Body of pancreas (tissue), 4 donors: ENCODE results near the gene PTTG1.

Experiments used
- POLR2A ChIP-seq, 3 donors: fragments of 450-650 bp; IDR thresholded peaks; one replicate each; pipeline ENCODE4 v1.6.1; 2016; ENCODE audit warnings: antibody characterized with exemption in 3 of 3, mild to moderate bottlenecking in 2 of 3
- TF ChIP-seq, protein P1 (sequence below), 7 experiments: fragments of 450-650 bp in 4 of 7; fragments of 200-600 bp in 3 of 7; sonication (generic) in 3 of 7; IDR thresholded peaks; one replicate each; pipeline ENCODE4 v1.5.1; 2016 to 2019; ENCODE audit warnings: antibody characterized with exemption in 7 of 7

DNA sequence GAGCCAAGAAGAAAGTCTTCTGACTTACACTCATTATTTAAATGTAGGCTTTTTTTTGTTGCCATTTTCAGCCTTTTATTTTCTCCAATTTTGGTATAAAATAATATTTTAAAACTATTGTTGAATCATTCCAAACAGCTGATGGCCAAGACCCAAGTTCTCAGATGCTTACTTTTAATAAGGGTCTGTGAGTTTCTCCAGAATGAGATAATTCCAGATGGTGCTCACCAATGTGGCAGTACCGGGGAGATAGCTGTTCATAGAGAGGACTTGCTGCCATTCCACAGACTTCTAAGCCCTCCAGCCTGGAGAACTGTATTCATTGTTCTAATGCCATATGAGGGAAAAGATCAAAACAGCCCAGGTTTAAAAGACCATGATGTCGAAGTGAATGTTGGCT is 46.0 kb upstream of the PTTG1 start:
- TF ChIP-seq, protein P1, sequence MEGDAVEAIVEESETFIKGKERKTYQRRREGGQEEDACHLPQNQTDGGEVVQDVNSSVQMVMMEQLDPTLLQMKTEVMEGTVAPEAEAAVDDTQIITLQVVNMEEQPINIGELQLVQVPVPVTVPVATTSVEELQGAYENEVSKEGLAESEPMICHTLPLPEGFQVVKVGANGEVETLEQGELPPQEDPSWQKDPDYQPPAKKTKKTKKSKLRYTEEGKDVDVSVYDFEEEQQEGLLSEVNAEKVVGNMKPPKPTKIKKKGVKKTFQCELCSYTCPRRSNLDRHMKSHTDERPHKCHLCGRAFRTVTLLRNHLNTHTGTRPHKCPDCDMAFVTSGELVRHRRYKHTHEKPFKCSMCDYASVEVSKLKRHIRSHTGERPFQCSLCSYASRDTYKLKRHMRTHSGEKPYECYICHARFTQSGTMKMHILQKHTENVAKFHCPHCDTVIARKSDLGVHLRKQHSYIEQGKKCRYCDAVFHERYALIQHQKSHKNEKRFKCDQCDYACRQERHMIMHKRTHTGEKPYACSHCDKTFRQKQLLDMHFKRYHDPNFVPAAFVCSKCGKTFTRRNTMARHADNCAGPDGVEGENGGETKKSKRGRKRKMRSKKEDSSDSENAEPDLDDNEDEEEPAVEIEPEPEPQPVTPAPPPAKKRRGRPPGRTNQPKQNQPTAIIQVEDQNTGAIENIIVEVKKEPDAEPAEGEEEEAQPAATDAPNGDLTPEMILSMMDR (IDR thresholded peaks at IDR 0.05), result no peak
- TF ChIP-seq POLR2A (IDR thresholded peaks at IDR 0.05), result no peak
